Activated naive CD8-positive, alpha-beta T cell (primary cell): Measurements from ENCODE around the gene ADARB2.

Experiments used
- H3K27ac Mint-ChIP-seq: one replicate; pipeline ENCODE4 v1.8.0; 2021; ENCODE audit warnings: mixed read lengths
- H3K27me3 Mint-ChIP-seq: one replicate; pipeline ENCODE4 v1.8.0; 2021; ENCODE audit warnings: mixed read lengths
- H3K36me3 Mint-ChIP-seq: one replicate; pipeline ENCODE4 v1.8.0; 2021; ENCODE audit warnings: mixed read lengths
- H3K4me1 Mint-ChIP-seq: one replicate; pipeline ENCODE4 v1.8.0; 2021; ENCODE audit warnings: low read depth, mixed read lengths
- H3K4me3 Mint-ChIP-seq: one replicate; pipeline ENCODE4 v1.8.0; 2021; ENCODE audit warnings: mild to moderate bottlenecking, mixed read lengths
- H3K9me3 Mint-ChIP-seq: one replicate; pipeline ENCODE4 v1.8.0; 2021; ENCODE audit warnings: low read depth, mixed read lengths

The ADARB2 gene

DNA sequence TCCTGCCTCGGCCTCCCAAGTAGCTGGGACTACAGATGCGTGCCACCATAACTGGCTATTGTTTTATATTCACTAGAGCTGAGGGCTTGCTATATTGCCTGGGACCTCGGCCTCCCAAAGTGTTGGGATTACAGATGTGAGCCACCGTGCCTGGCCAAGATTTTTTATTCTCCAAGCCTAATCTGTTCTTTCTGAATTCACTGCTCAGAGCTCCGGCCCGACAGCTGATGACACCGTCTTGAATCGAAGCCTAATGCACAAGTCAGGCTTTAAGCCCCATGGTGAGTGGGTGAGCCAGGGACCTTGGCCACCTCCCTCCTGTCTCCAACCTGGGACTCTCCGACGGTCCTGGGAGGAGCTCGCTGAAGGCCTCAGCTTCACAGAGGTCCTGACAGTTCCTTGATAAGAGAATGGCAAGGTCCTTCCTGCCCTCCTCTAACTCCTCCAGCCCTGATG is 342.3 kb downstream of the ADARB2 start:
- Mint-ChIP-seq H3K36me3 (no peaks in the 10 kb centered on the region), H3K27ac (no peak overlapping the region), H3K4me3 (no peak overlapping the region), H3K27me3 (peaks cover 2% of the 10 kb centered on the region), H3K4me1 (no peaks in the 10 kb centered on the region), H3K9me3 (no peaks in the 10 kb centered on the region)

DNA sequence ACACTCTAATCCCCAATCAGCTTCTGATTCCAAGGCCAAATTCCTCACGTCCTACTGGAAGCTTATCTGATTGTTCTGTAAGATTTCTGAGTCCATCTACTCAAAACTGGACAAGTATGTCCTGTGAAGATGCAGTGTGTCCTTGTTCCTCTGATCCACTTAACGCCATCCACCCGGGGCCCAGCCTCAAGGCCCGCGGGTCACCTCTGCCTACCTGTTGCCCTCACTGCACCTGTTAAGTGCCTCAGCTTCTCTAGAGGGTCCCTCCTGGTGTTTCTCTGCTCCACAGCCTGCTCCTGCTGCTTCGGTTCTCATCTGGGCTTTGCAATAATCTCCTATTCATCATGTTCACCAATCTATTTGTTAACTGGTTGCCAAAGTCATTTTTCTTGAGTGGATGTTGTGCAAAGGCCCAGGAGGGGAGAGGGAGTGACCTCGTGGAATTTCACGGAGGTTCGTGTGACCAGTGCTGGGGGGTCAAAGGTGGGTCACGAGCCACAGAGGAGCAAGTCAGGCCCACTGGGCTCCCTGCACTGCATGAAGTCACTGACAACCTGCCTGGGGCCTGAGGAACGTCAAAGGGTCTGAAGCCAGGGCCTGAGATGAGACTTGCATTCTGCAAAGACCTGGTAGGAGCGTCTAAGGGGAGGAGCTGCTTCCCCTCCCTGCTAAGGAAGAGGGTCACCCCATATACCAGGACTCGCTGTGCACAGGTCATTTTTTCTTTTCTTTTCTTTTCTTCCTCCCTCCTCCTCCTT is 343.0 kb downstream of the ADARB2 start:
- Mint-ChIP-seq H3K27me3 (no peaks in the 10 kb centered on the region), H3K36me3 (no peaks in the 10 kb centered on the region), H3K4me3 (no peak overlapping the region), H3K9me3 (no peaks in the 10 kb centered on the region), H3K27ac (no peak overlapping the region), H3K4me1 (no peaks in the 10 kb centered on the region)

DNA sequence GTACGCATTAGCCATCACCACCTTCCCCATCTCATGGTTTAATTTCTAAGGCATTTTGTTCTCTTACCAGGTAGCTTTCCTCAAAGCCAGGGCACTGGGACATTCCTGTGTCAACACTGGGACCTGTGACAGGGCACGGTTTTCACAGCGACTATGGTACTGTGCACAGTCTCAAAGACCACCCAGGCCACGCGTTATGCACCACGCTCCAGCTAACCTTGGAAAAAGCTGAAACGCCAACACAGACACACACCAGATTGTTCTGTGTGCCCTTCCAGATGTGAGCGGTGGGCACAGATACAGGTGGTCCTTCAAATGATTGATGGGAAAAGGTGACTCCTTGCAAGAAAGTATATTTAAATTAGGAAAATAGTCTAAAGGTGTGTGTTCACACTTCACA is 343.8 kb downstream of the ADARB2 start:
- no peak overlapping the region for H3K4me3 Mint-ChIP-seq
- no peaks in the 10 kb centered on the region for H3K27me3 Mint-ChIP-seq
- no peak overlapping the region for H3K27ac Mint-ChIP-seq
- H3K36me3 Mint-ChIP-seq, result no peaks in the 10 kb centered on the region
- H3K9me3 Mint-ChIP-seq, result no peaks in the 10 kb centered on the region
- no peaks in the 10 kb centered on the region for H3K4me1 Mint-ChIP-seq

DNA sequence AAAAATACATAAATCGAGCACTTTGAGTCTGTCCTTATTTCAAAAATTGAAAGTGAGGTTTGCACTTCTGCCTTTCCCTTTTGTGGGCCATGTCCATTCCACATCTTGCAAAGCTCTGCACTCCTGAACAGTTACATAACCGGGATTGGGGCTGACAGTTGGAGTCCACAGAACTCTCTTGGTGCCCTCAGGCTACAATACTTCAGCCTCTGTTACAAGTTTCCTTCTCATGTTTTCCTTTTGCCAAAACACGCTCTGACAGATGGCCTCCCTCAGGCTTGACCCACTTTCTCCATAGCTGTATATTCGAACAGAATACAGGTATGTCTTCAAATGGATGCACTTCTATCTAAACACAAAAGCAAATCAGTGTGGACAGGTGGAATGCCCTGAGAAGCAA is 345.2 kb downstream of the ADARB2 start:
- Mint-ChIP-seq H3K27me3 (no peaks in the 10 kb centered on the region), H3K4me1 (no peaks in the 10 kb centered on the region), H3K4me3 (no peak overlapping the region), H3K27ac (no peak overlapping the region), H3K36me3 (no peaks in the 10 kb centered on the region), H3K9me3 (no peaks in the 10 kb centered on the region)

- H3K4me3 Mint-ChIP-seq, result no peak overlapping the region
Measured at GRCh38 chr10:1390200-1390599, 347.1 kb downstream of the ADARB2 start.

GRCh38 chr10:1384026-1384425 is 353.3 kb downstream of the ADARB2 start:
- no peaks in the 10 kb centered on the region for H3K36me3 Mint-ChIP-seq
- H3K4me1 Mint-ChIP-seq, result no peaks in the 10 kb centered on the region
- H3K27ac Mint-ChIP-seq, result no peak overlapping the region
- H3K27me3 Mint-ChIP-seq, result peaks cover 19% of the 10 kb centered on the region
- H3K4me3 Mint-ChIP-seq, result no peak overlapping the region
- H3K9me3 Mint-ChIP-seq, result no peaks in the 10 kb centered on the region

More at GRCh38 chr10:1390200-1390599, 347.1 kb downstream of the ADARB2 start:
- Mint-ChIP-seq H3K27me3 (no peaks in the 10 kb centered on the region), H3K27ac (no peak overlapping the region), H3K9me3 (no peaks in the 10 kb centered on the region), H3K36me3 (no peaks in the 10 kb centered on the region), H3K4me1 (no peaks in the 10 kb centered on the region)

DNA sequence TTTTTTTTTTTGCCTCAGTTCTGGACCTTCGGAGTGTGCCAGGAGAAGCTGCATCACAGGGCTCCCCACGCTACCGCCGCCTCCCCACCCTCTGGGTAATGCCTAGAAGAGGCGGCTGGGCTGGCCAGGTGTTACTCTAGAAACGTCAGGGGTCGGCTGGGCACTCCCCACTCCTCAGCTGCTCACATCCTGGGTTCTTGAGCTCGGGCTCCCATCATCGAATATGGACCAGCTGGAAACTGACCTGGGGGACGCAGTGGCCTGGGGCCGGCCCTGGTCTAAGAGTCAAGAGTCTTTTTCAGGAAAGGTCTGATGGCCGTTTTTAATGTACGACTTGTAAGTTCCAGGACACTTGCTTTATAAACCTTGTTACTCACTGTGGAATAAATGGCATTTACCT is 354.6 kb downstream of the ADARB2 start:
- Mint-ChIP-seq H3K4me1 (no peaks in the 10 kb centered on the region), H3K9me3 (no peaks in the 10 kb centered on the region), H3K4me3 (no peak overlapping the region), H3K27ac (no peak overlapping the region), H3K27me3 (peaks cover 32% of the 10 kb centered on the region), H3K36me3 (no peaks in the 10 kb centered on the region)

- H3K36me3 Mint-ChIP-seq, result no peaks in the 10 kb centered on the region
- no peak overlapping the region for H3K4me3 Mint-ChIP-seq
- no peaks in the 10 kb centered on the region for H3K4me1 Mint-ChIP-seq
- H3K27ac Mint-ChIP-seq, result no peak overlapping the region
- H3K27me3 Mint-ChIP-seq, result peaks cover 34% of the 10 kb centered on the region
- H3K9me3 Mint-ChIP-seq, result no peaks in the 10 kb centered on the region
Measured at GRCh38 chr10:1381339-1381738, 356.0 kb downstream of the ADARB2 start.

DNA sequence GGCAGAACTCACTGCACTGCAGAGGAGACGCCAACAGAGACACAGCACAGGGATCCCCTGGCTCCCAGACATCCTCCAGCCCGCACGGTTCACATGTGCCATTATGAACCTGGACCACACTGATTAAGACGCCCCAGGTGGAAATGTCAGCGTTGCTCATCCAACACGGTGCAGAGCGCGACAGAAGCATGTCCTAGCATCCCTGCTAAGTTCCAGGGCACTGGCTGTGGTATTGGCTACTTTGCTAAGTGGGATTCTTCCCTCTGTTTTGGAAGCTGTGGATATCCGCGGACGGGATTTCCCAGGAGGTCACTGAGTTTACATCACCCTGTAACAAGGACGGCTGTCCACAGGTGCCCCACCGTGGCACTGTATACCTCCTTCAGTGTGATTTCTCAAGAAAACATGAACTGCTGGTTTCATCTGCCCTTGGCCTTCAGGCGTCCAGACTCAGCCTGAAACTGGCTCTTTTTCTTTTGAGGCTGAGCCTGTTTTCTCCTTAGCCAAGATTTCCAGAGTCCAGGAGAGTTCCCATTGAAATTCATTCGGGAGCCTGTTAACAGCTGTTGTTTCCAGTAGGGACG is 357.1 kb downstream of the ADARB2 start:
- no peaks in the 10 kb centered on the region for H3K9me3 Mint-ChIP-seq
- no peak overlapping the region for H3K4me3 Mint-ChIP-seq
- H3K27ac Mint-ChIP-seq, result no peak overlapping the region
- peaks cover 34% of the 10 kb centered on the region for H3K27me3 Mint-ChIP-seq
- H3K36me3 Mint-ChIP-seq, result no peaks in the 10 kb centered on the region
- H3K4me1 Mint-ChIP-seq, result no peaks in the 10 kb centered on the region

- H3K27ac Mint-ChIP-seq, result peak overlapping the region; percentile 22
- H3K36me3 Mint-ChIP-seq, result no peaks in the 10 kb centered on the region
- peaks cover 34% of the 10 kb centered on the region for H3K27me3 Mint-ChIP-seq
- H3K4me1 Mint-ChIP-seq, result no peaks in the 10 kb centered on the region
- H3K4me3 Mint-ChIP-seq, result no peak overlapping the region
- no peaks in the 10 kb centered on the region for H3K9me3 Mint-ChIP-seq
Measured at GRCh38 chr10:1379601-1380000, 357.7 kb downstream of the ADARB2 start.

DNA sequence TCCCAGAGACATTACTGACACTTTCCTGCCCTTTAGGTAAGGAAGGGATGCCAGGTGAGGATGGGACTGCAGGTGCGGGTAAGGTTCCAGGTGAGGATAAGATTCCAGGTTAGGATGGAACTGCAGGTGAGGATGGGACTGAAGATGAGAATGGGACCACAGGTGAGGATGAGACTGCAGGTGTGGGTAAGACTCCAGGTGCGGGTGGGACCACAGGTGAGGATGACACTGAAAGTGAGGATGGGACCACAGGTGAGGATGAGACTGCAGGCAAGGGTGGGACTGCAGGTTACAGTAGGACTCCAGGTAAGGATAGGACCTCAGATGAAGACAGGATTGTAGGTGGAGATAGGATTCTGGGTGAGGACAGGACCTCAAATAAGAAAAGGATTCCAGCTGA is 358.9 kb downstream of the ADARB2 start:
- H3K9me3 Mint-ChIP-seq, result no peaks in the 10 kb centered on the region
- H3K36me3 Mint-ChIP-seq, result no peaks in the 10 kb centered on the region
- no peak overlapping the region for H3K27ac Mint-ChIP-seq
- peaks cover 29% of the 10 kb centered on the region for H3K27me3 Mint-ChIP-seq
- H3K4me1 Mint-ChIP-seq, result no peaks in the 10 kb centered on the region
- no peak overlapping the region for H3K4me3 Mint-ChIP-seq

- no peak overlapping the region for H3K27ac Mint-ChIP-seq
- H3K9me3 Mint-ChIP-seq, result no peaks in the 10 kb centered on the region
- H3K4me3 Mint-ChIP-seq, result no peak overlapping the region
- peaks cover 29% of the 10 kb centered on the region for H3K27me3 Mint-ChIP-seq
- no peaks in the 10 kb centered on the region for H3K36me3 Mint-ChIP-seq
- H3K4me1 Mint-ChIP-seq, result no peaks in the 10 kb centered on the region
Measured at GRCh38 chr10:1377740-1378397, 359.5 kb downstream of the ADARB2 start.

GRCh38 chr10:1377231-1377630 is 360.1 kb downstream of the ADARB2 start:
- Mint-ChIP-seq H3K27me3 (peaks cover 29% of the 10 kb centered on the region), H3K9me3 (no peaks in the 10 kb centered on the region), H3K4me3 (no peak overlapping the region), H3K27ac (no peak overlapping the region), H3K4me1 (no peaks in the 10 kb centered on the region), H3K36me3 (no peaks in the 10 kb centered on the region)

- H3K9me3 Mint-ChIP-seq, result no peaks in the 10 kb centered on the region
- no peaks in the 10 kb centered on the region for H3K36me3 Mint-ChIP-seq
- no peak overlapping the region for H3K27ac Mint-ChIP-seq
- H3K4me1 Mint-ChIP-seq, result no peaks in the 10 kb centered on the region
- H3K27me3 Mint-ChIP-seq, result peaks cover 27% of the 10 kb centered on the region
- no peak overlapping the region for H3K4me3 Mint-ChIP-seq
Measured at GRCh38 chr10:1376384-1376945, 360.9 kb downstream of the ADARB2 start.
